Loucy (cell line): ENCODE results near the gene IRAK3.
"Not testable (repeated sequence)": the region's sequence is repeated elsewhere in the genome, so short reads cannot be mapped to it uniquely, and the experiment has no call there.

ENCODE experiments used
- H2AFZ ChIP-seq: fragments of 200-600 bp; sonication (generic); 2 replicates; pipeline ENCODE4 v1.6.0; 2016; ENCODE audit warnings: antibody characterized with exemption, mild to moderate bottlenecking, low read length, moderate library complexity
- H3F3A ChIP-seq: fragments of 200-600 bp; 2 replicates; pipeline ENCODE4 v1.6.0; 2016; ENCODE audit warnings: antibody characterized with exemption, low read depth, mild to moderate bottlenecking
- H3K27me3 ChIP-seq: fragments of 200-600 bp; sonication (generic); 2 replicates; pipeline ENCODE4 v1.6.1; 2014; ENCODE audit warnings: low read length, mild to moderate bottlenecking; ENCODE audit not compliant: insufficient read depth, poor library complexity, severe bottlenecking
- H3K36me3 ChIP-seq: fragments of 200-600 bp; sonication (generic); 2 replicates; pipeline ENCODE4 v1.6.1; 2016; ENCODE audit warnings: low read length; ENCODE audit not compliant: insufficient read depth
- H3K4me1 ChIP-seq: fragments of 200-600 bp; sonication (generic); 2 replicates; pipeline ENCODE4 v1.5.1; 2014; ENCODE audit warnings: low read length, mild to moderate bottlenecking; ENCODE audit not compliant: insufficient read depth, poor library complexity, severe bottlenecking
- H3K4me2 ChIP-seq: fragments of 200-600 bp; sonication (generic); 2 replicates; pipeline ENCODE4 v1.6.0; 2014; ENCODE audit warnings: antibody characterized with exemption, low read length, low read depth, mild to moderate bottlenecking; ENCODE audit not compliant: poor library complexity, severe bottlenecking
- H3K4me3 ChIP-seq: fragments of 200-600 bp; sonication (generic); 2 replicates; pipeline ENCODE4 v1.5.1; 2014; ENCODE audit warnings: low read length, mild to moderate bottlenecking, mixed read lengths; ENCODE audit not compliant: poor library complexity, severe bottlenecking
- H3K79me2 ChIP-seq: fragments of 200-600 bp; sonication (generic); 2 replicates; pipeline ENCODE4 v1.6.1; 2014; ENCODE audit warnings: low read length; ENCODE audit not compliant: insufficient read depth
- H3K9ac ChIP-seq: fragments of 200-600 bp; sonication (generic); 2 replicates; pipeline ENCODE4 v1.6.0; 2014; ENCODE audit warnings: mild to moderate bottlenecking, low read depth, low read length, moderate library complexity; ENCODE audit not compliant: poor library complexity, severe bottlenecking
- H3K9me2 ChIP-seq: fragments of 200-600 bp; sonication (generic); replicated peaks from 2 replicates; pipeline ENCODE4 v1.6.1; 2016; ENCODE audit warnings: low read depth, low read length, mixed read lengths
- H3K9me3 ChIP-seq: fragments of 200-600 bp; sonication (generic); 2 replicates; pipeline ENCODE4 v1.6.1; 2014; ENCODE audit warnings: mild to moderate bottlenecking, antibody characterized with exemption, low read length, low read depth; ENCODE audit not compliant: insufficient read depth
- H4K20me1 ChIP-seq: fragments of 200-600 bp; sonication (generic); 2 replicates; pipeline ENCODE4 v1.6.0; 2014; ENCODE audit warnings: antibody characterized with exemption, low read length, mild to moderate bottlenecking; ENCODE audit not compliant: insufficient read depth, poor library complexity, severe bottlenecking
- EZH2phosphoT487 ChIP-seq: fragments of 200-600 bp; IDR thresholded peaks from 2 replicates; pipeline ENCODE4 v1.6.1; 2018; ENCODE audit warnings: antibody characterized with exemption, mild to moderate bottlenecking, moderate library complexity, borderline replicate concordance
- TF ChIP-seq, protein P1 (sequence below): fragments of 200-600 bp; sonication (generic); conservative IDR thresholded peaks from 2 replicates; pipeline ENCODE4 v1.5.1; 2014; ENCODE audit warnings: mild to moderate bottlenecking, antibody characterized with exemption, low read length

IRAK3 gene

DNA sequence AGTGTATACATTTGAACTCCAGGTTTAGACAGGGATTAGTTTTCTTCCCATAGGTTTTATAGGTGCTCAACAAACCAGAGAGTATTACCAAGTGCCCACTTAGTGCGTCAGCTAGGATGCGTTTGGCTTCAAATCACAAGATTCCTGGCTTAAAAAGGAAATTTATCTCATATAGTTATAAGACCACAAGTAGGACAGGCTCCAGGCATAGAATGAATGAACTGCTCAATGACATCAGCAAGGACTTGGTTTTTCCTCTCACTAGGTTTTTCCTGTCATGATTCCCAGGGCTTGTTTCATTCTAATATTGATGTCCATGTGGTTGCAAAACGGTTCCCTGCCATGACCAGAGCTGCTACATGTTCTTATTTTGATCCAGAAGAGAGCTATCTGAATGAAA is 6.1 kb upstream of the IRAK3 start:
- Histone ChIP-seq H3F3A (no peaks in the 10 kb centered on the region), H3K9ac (no peak overlapping the region), H2AFZ (no peak overlapping the region), H3K4me3 (no peak overlapping the region), H3K79me2 (no peaks in the 10 kb centered on the region), H3K9me2 (no peaks in the 10 kb centered on the region), H3K4me2 (no peak overlapping the region), H3K9me3 (no peaks in the 10 kb centered on the region), H3K36me3 (no peaks in the 10 kb centered on the region), H3K4me1 (no peaks in the 10 kb centered on the region), H4K20me1 (no peaks in the 10 kb centered on the region), H3K27me3 (peaks cover 18% of the 10 kb centered on the region)
- no peak for TF ChIP-seq EZH2phosphoT487
- TF ChIP-seq, protein P1, sequence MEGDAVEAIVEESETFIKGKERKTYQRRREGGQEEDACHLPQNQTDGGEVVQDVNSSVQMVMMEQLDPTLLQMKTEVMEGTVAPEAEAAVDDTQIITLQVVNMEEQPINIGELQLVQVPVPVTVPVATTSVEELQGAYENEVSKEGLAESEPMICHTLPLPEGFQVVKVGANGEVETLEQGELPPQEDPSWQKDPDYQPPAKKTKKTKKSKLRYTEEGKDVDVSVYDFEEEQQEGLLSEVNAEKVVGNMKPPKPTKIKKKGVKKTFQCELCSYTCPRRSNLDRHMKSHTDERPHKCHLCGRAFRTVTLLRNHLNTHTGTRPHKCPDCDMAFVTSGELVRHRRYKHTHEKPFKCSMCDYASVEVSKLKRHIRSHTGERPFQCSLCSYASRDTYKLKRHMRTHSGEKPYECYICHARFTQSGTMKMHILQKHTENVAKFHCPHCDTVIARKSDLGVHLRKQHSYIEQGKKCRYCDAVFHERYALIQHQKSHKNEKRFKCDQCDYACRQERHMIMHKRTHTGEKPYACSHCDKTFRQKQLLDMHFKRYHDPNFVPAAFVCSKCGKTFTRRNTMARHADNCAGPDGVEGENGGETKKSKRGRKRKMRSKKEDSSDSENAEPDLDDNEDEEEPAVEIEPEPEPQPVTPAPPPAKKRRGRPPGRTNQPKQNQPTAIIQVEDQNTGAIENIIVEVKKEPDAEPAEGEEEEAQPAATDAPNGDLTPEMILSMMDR: no peak

DNA sequence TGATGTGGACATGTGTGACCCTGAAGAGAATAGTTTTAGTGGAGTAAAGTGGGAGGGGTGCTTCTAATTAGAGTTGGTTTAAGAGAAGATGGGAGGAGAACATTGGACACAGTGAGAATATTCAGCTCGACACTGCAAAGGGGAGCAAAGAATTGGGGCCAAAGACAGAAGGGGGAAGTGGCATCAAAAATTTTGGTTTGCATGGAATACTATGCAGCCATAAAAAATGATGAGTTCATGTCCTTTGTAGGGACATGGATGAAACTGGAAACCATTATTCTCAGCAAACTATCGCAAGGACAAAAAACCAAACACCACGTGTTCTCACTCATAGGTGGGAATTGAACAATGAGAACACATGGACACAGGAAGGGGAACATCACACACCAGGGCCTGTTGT is 4.2 kb upstream of the IRAK3 start:
- H3K4me1 ChIP-seq, H3K27me3 ChIP-seq, H3K9me3 ChIP-seq, H3K9me2 ChIP-seq, H3K4me2 ChIP-seq, H3F3A ChIP-seq, H3K9ac ChIP-seq, H4K20me1 ChIP-seq, H3K79me2 ChIP-seq, H3K36me3 ChIP-seq, H3K4me3 ChIP-seq, H2AFZ ChIP-seq: not testable (repeated sequence)

DNA sequence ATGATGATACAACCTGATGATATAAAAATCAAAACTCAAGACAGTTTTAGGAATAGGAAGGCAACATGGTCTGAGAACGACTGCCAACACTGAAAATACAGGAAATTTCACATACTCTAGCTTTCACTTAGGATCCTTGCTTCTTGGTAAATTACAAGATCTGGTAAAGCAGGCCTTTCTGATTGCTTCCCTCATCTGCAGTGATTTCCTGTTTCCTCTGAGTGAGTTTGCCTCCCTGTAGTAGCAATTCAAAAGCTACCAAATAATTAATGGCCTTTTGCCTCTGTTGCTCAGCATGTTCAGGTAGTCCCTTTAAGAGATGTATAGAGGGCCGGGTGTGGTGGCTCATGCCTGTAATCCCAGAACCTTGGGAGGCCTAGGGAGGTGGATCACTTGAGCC is 2.0 kb upstream of the IRAK3 start:
- Histone ChIP-seq H3K9me3 (no peaks in the 10 kb centered on the region), H3K27me3 (peaks cover 4% of the 10 kb centered on the region), H3K9me2 (no peaks in the 10 kb centered on the region), H4K20me1 (no peaks in the 10 kb centered on the region), H3K9ac (no peak overlapping the region), H3K79me2 (no peaks in the 10 kb centered on the region), H3K36me3 (no peaks in the 10 kb centered on the region), H3K4me3 (no peak overlapping the region), H3K4me2 (no peak overlapping the region), H3F3A (no peaks in the 10 kb centered on the region), H3K4me1 (no peaks in the 10 kb centered on the region), H2AFZ (no peak overlapping the region)
- no peak for TF ChIP-seq EZH2phosphoT487
- TF ChIP-seq, protein P1: no peak

DNA sequence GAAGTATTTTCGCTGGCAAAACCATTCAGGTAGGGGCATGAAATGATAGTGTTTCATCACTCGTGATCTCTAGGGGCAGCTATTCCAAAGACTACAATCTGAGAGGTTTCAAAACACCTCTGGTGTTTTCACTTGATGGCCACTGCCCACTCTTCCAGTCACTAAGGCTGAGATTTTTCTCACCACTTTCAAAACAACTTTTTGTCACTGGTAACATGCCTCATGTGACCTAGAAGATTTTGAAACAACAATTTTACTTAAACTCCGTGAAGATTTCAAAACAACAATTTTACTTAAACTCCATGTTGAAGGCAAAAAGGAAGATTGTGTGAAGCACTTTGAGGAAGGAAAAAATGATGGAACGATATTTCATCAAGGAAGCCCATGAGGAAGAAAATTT is 1.2 kb upstream of the IRAK3 start:
- H3K9me3 ChIP-seq: no peaks in the 10 kb centered on the region
- H3K36me3 ChIP-seq: no peaks in the 10 kb centered on the region
- no peaks in the 10 kb centered on the region for H3K4me1 ChIP-seq
- no peaks in the 10 kb centered on the region for H3K79me2 ChIP-seq
- no peaks in the 10 kb centered on the region for H3F3A ChIP-seq
- no peak overlapping the region for H2AFZ ChIP-seq
- no peaks in the 10 kb centered on the region for H3K9me2 ChIP-seq
- H4K20me1 ChIP-seq: no peaks in the 10 kb centered on the region
- H3K4me3 ChIP-seq: no peak overlapping the region
- H3K9ac ChIP-seq: no peak overlapping the region
- TF ChIP-seq EZH2phosphoT487: no peak
- H3K27me3 ChIP-seq: peaks cover 4% of the 10 kb centered on the region
- H3K4me2 ChIP-seq: no peak overlapping the region
